Fibroblast of pulmonary artery (primary cell): ENCODE measurements around the gene SLC25A28.
"Not testable (repeated sequence)": the region's sequence is repeated elsewhere in the genome, so short reads cannot be mapped to it uniquely, and the experiment has no call there.

Source experiments
- DNase-seq: peaks from one replicate; pipeline ENCODE4 v3.0.0-alpha.2; 2010; ENCODE audit warnings: low read depth
- H3K4me3 ChIP-seq: replicated peaks from 2 replicates; pipeline ENCODE4 v1.5.1; 2011; ENCODE audit warnings: low read depth, mild to moderate bottlenecking, control low read depth, low read length, moderate library complexity
- CTCF ChIP-seq: IDR thresholded peaks from 2 replicates; pipeline ENCODE4 v1.5.1; 2011; ENCODE audit warnings: mild to moderate bottlenecking, control low read depth, low read length, inconsistent platforms; ENCODE audit errors: missing control alignments

Gene SLC25A28

GRCh38 chr10:99598781-99599509 is 21.3 kb downstream of the SLC25A28 start:
- DNase-seq, result no peak
- TF ChIP-seq CTCF, result no peak
- H3K4me3 ChIP-seq, result no peak overlapping the region

GRCh38 chr10:99598011-99598410 is 22.2 kb downstream of the SLC25A28 start:
- no peak for TF ChIP-seq CTCF
- no peak for DNase-seq
- H3K4me3 ChIP-seq, result no peak overlapping the region

GRCh38 chr10:99596708-99597107 is 23.5 kb downstream of the SLC25A28 start:
- not testable (repeated sequence) for DNase-seq, H3K4me3 ChIP-seq

GRCh38 chr10:99595770-99596465 is 24.3 kb downstream of the SLC25A28 start:
- no peak overlapping the region for H3K4me3 ChIP-seq
- TF ChIP-seq CTCF, result no peak
- DNase-seq, result no peak

GRCh38 chr10:99595236-99595635 is 25.0 kb downstream of the SLC25A28 start:
- no peak for TF ChIP-seq CTCF
- no peak for DNase-seq
- H3K4me3 ChIP-seq, result no peak overlapping the region

- TF ChIP-seq CTCF, result no peak
- H3K4me3 ChIP-seq, result no peak overlapping the region
- DNase-seq, result no peak
These were observed 26.9 kb downstream of the SLC25A28 start for GRCh38 chr10:99593312-99593711.

GRCh38 chr10:99590799-99591198 is 29.4 kb downstream of the SLC25A28 start:
- DNase-seq, result no peak
- no peak for TF ChIP-seq CTCF
- H3K4me3 ChIP-seq, result no peak overlapping the region
